Cardiac muscle cell (in vitro differentiated cells and primary cell): ENCODE data around the gene STK17A. TPM values are rescaled to one million over a fixed set of nuclear protein-coding genes. Genes with fewer than 3 reads are reported as not detected.
A peak's percentile ranks its signal among the peaks of the same experiment; 100 is the strongest.

ENCODE experiments used
- DNase-seq, 2 donors: peaks; one replicate each; pipeline versions ENCODE4 v3.0.0 to v3.0.0-alpha.2; 2010 to 2017; ENCODE audit warnings: low read depth in 1 of 2, low spot score in 1 of 2
- H3K27ac ChIP-seq: fragments of 200-600 bp; sonication (generic); 2 replicates; pipeline ENCODE4 v1.5.1; 2016
- H3K27me3 ChIP-seq: fragments of 200-600 bp; sonication (generic); 2 replicates; pipeline ENCODE4 v1.6.0; 2016; ENCODE audit warnings: control low read depth
- H3K36me3 ChIP-seq: fragments of 200-600 bp; sonication (generic); 2 replicates; pipeline ENCODE4 v1.5.1; 2016; ENCODE audit warnings: control low read depth
- H3K4me1 ChIP-seq: fragments of 200-600 bp; sonication (generic); 2 replicates; pipeline ENCODE4 v1.8.1; 2017; ENCODE audit warnings: low read depth, mild to moderate bottlenecking, mixed run types
- H3K4me3 ChIP-seq: fragments of 200-600 bp; sonication (generic); 2 replicates; pipeline ENCODE4 v1.5.1; 2016; ENCODE audit warnings: mild to moderate bottlenecking
- H3K9me3 ChIP-seq: fragments of 200-600 bp; sonication (generic); 2 replicates; pipeline ENCODE4 v1.5.1; 2017; ENCODE audit warnings: low read depth, mild to moderate bottlenecking, control low read depth
- CTCF ChIP-seq: IDR thresholded peaks from 2 replicates; pipeline ENCODE4 v1.5.1; 2012; ENCODE audit warnings: low read depth, mild to moderate bottlenecking, low read length
- polyA plus RNA-seq: library from polyadenylated mRNA; unstranded; fragments of >200 nt; fragmentation: Nextera tagmentation; extraction: Ambion mirVana; gene quantifications from 2 replicates; pipeline ENCODE4 v1.2.1, GENCODE V29; 2016
- total RNA-seq: library from RNA; depleted of rRNA; stranded (reverse); fragments of >200 nt; gene quantifications from 2 replicates; pipeline ENCODE4 v1.2.3, GENCODE V29; 2016

Gene STK17A
- total and polyA plus RNA-seq, 2 experiments from 2014 or later: 18.0 to 30.4 TPM

GRCh38 chr7:43655584-43655983 lies 72.7 kb downstream of the STK17A start:
- Histone ChIP-seq H3K27ac (no peak overlapping the region), H3K4me1 (peaks cover 5% of the 10 kb centered on the region)
- DNase-seq: no peak

GRCh38 chr7:43656997-43657396 lies 74.1 kb downstream of the STK17A start:
- no peaks in the 10 kb centered on the region for H3K36me3 ChIP-seq
- no peak overlapping the region for H3K27ac ChIP-seq
- TF ChIP-seq CTCF: no peak
- no peak for DNase-seq
- no peaks in the 10 kb centered on the region for H3K27me3 ChIP-seq
- no peaks in the 10 kb centered on the region for H3K9me3 ChIP-seq
- H3K4me3 ChIP-seq: no peak overlapping the region
- H3K4me1 ChIP-seq: peaks cover 5% of the 10 kb centered on the region

More at GRCh38 chr7:43655584-43655983, 72.7 kb downstream of the STK17A start:
- H3K9me3 ChIP-seq: no peaks in the 10 kb centered on the region
- TF ChIP-seq CTCF: no peak
- no peaks in the 10 kb centered on the region for H3K36me3 ChIP-seq
- H3K4me3 ChIP-seq: no peak overlapping the region
- no peaks in the 10 kb centered on the region for H3K27me3 ChIP-seq

GRCh38 chr7:43658718-43659548 lies 76.0 kb downstream of the STK17A start:
- no peak for TF ChIP-seq CTCF
- DNase-seq: peak in 1 of 2 donors; percentile 81
- Histone ChIP-seq H3K9me3 (no peaks in the 10 kb centered on the region), H3K4me1 (peaks cover 5% of the 10 kb centered on the region), H3K4me3 (no peak overlapping the region), H3K27ac (peak overlapping the region; percentile 20), H3K36me3 (no peaks in the 10 kb centered on the region), H3K27me3 (no peaks in the 10 kb centered on the region)

- peak overlapping the region; percentile 20 for H3K27ac ChIP-seq
- H3K36me3 ChIP-seq: no peaks in the 10 kb centered on the region
- H3K27me3 ChIP-seq: no peaks in the 10 kb centered on the region
- no peak for TF ChIP-seq CTCF
- H3K4me1 ChIP-seq: peaks cover 5% of the 10 kb centered on the region
- H3K9me3 ChIP-seq: no peaks in the 10 kb centered on the region
- H3K4me3 ChIP-seq: no peak overlapping the region
- DNase-seq: no peak
Observed at GRCh38 chr7:43659549-43659896, 76.6 kb downstream of the STK17A start.

GRCh38 chr7:43660141-43660540 lies 77.2 kb downstream of the STK17A start:
- no peak for DNase-seq
- Histone ChIP-seq H3K36me3 (no peaks in the 10 kb centered on the region), H3K4me1 (peaks cover 5% of the 10 kb centered on the region), H3K27ac (no peak overlapping the region), H3K4me3 (no peak overlapping the region), H3K9me3 (no peaks in the 10 kb centered on the region), H3K27me3 (no peaks in the 10 kb centered on the region)
- TF ChIP-seq CTCF: no peak
